ENCODE data around the gene CEBPZ. TPM values are rescaled to one million over a fixed set of nuclear protein-coding genes. Genes with fewer than 3 reads are reported as not detected.

CEBPZ gene
- total and polyA plus RNA-seq, 3 experiments from 2014 or later = 31.1 to 104 (median 100) TPM

- Histone ChIP-seq H3K27ac (ENCODE audit: low read depth, low read length) (no peak overlapping the region), H3K36me3 (ENCODE audit: insufficient read depth, low read length) (no peaks in the 10 kb centered on the region), H3K9me3 (ENCODE audit: low read length) (no peaks in the 10 kb centered on the region), H3K4me1 (ENCODE audit: insufficient read depth, low read length) (no peaks in the 10 kb centered on the region), H3K27me3 (ENCODE audit: insufficient read depth, low read length, poor library complexity, severe bottlenecking) (no peaks in the 10 kb centered on the region), H3K4me3 (ENCODE audit: low read length) (no peak overlapping the region)
- Mint-ChIP-seq H3K4me3 (no peak overlapping the region), H3K27ac (no peak overlapping the region), H3K4me1 (no peaks in the 10 kb centered on the region), H3K27me3 (peaks cover 11 to 16% of the 10 kb centered on the region in 2 donors), H3K36me3 (no peaks in the 10 kb centered on the region), H3K9me3 (no peaks in the 10 kb centered on the region)
- CTCF ChIA-PET = no interaction called here
- POLR2A ChIA-PET = no interaction called here
- DNase-seq = no peak
Observed at GRCh38 chr2:37189452-37190153, 41.8 kb downstream of the CEBPZ start.

- Mint-ChIP-seq H3K9me3 (no peaks in the 10 kb centered on the region), H3K27me3 (peaks cover 12 to 16% of the 10 kb centered on the region in 2 donors), H3K27ac (no peak within 1 kb of the TSS), H3K4me3 (no peak within 1 kb of the TSS), H3K4me1 (no peaks in the 10 kb centered on the region), H3K36me3 (no peaks in the 10 kb centered on the region)
- no peak within 1 kb of the TSS for H3K4me3 ChIP-seq (ENCODE audit: low read length)
- H3K36me3 ChIP-seq (ENCODE audit: insufficient read depth, low read length) = no peaks in the 10 kb centered on the region
- H3K27me3 ChIP-seq (ENCODE audit: insufficient read depth, low read length, poor library complexity, severe bottlenecking) = no peaks in the 10 kb centered on the region
- no peaks in the 10 kb centered on the region for H3K4me1 ChIP-seq (ENCODE audit: insufficient read depth, low read length)
- ChIA-PET CTCF (no interaction called here), POLR2A (no interaction called here)
- H3K9me3 ChIP-seq (ENCODE audit: low read length) = no peaks in the 10 kb centered on the region
- no peak for DNase-seq
- no peak within 1 kb of the TSS for H3K27ac ChIP-seq (ENCODE audit: low read depth, low read length)
Observed at GRCh38 chr2:37188570-37188969, 42.8 kb downstream of the CEBPZ start, which contains the start of gene SULT6B1. SULT6B1 (minus strand) TSS chr2:37188670; CDS start chr2:37188640, 30 bp downstream.

GRCh38 chr2:37181726-37182684 is 49.4 kb downstream of the CEBPZ start:
- DNase-seq = no peak
- POLR2A ChIA-PET = no interaction called here
- H3K27me3 Mint-ChIP-seq = peaks cover 20 to 29% of the 10 kb centered on the region in 2 donors
- H3K9me3 Mint-ChIP-seq = no peaks in the 10 kb centered on the region
- no peak overlapping the region for H3K27ac Mint-ChIP-seq
- Histone ChIP-seq H3K4me1 (ENCODE audit: insufficient read depth, low read length) (no peaks in the 10 kb centered on the region), H3K4me3 (ENCODE audit: low read length) (no peak overlapping the region), H3K36me3 (ENCODE audit: insufficient read depth, low read length) (no peaks in the 10 kb centered on the region), H3K27me3 (ENCODE audit: insufficient read depth, low read length, poor library complexity, severe bottlenecking) (peaks cover 6% of the 10 kb centered on the region), H3K27ac (ENCODE audit: low read depth, low read length) (no peak overlapping the region), H3K9me3 (ENCODE audit: low read length) (no peaks in the 10 kb centered on the region)
- CTCF ChIA-PET = interaction anchor here (1.4 kb wide), 1 partner anchor 9 kb away, joined by 3 read pairs; no protein-coding TSS in a partner anchor
- H3K36me3 Mint-ChIP-seq = no peaks in the 10 kb centered on the region
- H3K4me1 Mint-ChIP-seq = no peaks in the 10 kb centered on the region
- no peak overlapping the region for H3K4me3 Mint-ChIP-seq

GRCh38 chr2:37180640-37181039 is 50.8 kb downstream of the CEBPZ start:
- Mint-ChIP-seq H3K9me3 (no peaks in the 10 kb centered on the region), H3K27ac (no peak overlapping the region), H3K36me3 (no peaks in the 10 kb centered on the region), H3K27me3 (peaks cover 12 to 19% of the 10 kb centered on the region in 2 donors), H3K4me3 (no peak overlapping the region), H3K4me1 (no peaks in the 10 kb centered on the region)
- Histone ChIP-seq H3K27ac (ENCODE audit: low read depth, low read length) (no peak overlapping the region), H3K4me3 (ENCODE audit: low read length) (no peak overlapping the region), H3K9me3 (ENCODE audit: low read length) (no peaks in the 10 kb centered on the region), H3K36me3 (ENCODE audit: insufficient read depth, low read length) (no peaks in the 10 kb centered on the region), H3K4me1 (ENCODE audit: insufficient read depth, low read length) (no peaks in the 10 kb centered on the region), H3K27me3 (ENCODE audit: insufficient read depth, low read length, poor library complexity, severe bottlenecking) (peaks cover 9% of the 10 kb centered on the region)
- ChIA-PET POLR2A (no interaction called here), CTCF (interaction anchor here (1.3 to 1.4 kb wide), 2 partner anchors 10 to 11 kb away, joined by 3 read pairs; no protein-coding TSS in a partner anchor)
- DNase-seq = no peak

DNA sequence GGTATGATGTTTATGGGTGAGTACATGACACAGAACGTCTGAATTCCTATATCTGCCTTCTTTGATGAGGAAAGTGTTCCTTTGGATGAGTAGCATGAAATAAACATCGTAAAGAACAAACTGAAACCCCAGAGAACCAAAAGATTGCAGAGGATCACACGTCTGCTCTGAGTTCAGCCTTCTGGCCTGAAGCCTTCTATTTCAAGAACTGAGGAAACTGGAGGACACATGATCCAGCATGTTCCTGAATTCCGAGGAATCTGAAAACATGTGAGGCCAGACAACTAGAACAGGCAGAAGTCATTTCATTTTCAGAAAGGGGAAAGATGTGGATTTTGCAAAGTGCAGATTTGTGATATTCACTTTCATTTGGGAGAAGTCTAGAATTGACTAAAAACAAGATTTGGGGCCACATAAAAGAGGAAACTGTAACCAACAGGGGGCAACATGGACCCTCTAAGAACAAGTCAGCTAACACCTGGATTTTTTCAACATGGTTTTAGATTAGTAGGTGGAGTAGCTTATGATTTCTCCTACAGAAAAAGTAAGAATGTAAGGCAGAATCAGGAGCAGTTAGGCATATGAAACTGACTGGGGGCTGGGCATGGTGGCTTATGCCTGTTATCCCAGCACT is 51.3 kb downstream of the CEBPZ start:
- H3K27me3 Mint-ChIP-seq = peaks cover 12 to 19% of the 10 kb centered on the region in 2 donors
- no peaks in the 10 kb centered on the region for H3K4me1 ChIP-seq (ENCODE audit: insufficient read depth, low read length)
- POLR2A ChIA-PET = no interaction called here

GRCh38 chr2:37173741-37174140 is 57.7 kb downstream of the CEBPZ start:
- Mint-ChIP-seq H3K27me3 (peaks cover 3 to 8% of the 10 kb centered on the region in 2 donors), H3K4me1 (no peaks in the 10 kb centered on the region), H3K27ac (no peak overlapping the region), H3K36me3 (no peaks in the 10 kb centered on the region), H3K9me3 (no peaks in the 10 kb centered on the region), H3K4me3 (no peak overlapping the region)
- H3K4me3 ChIP-seq (ENCODE audit: low read length) = no peak overlapping the region
- no peak overlapping the region for H3K27ac ChIP-seq (ENCODE audit: low read depth, low read length)
- no peaks in the 10 kb centered on the region for H3K4me1 ChIP-seq (ENCODE audit: insufficient read depth, low read length)
- no peaks in the 10 kb centered on the region for H3K9me3 ChIP-seq (ENCODE audit: low read length)
- CTCF ChIA-PET = no interaction called here
- POLR2A ChIA-PET = no interaction called here
- no peaks in the 10 kb centered on the region for H3K36me3 ChIP-seq (ENCODE audit: insufficient read depth, low read length)
- no peak for DNase-seq
- peaks cover 3% of the 10 kb centered on the region for H3K27me3 ChIP-seq (ENCODE audit: insufficient read depth, low read length, poor library complexity, severe bottlenecking)

More for the DNA sequence above, 51.3 kb downstream of the CEBPZ start:
- Histone ChIP-seq H3K4me3 (ENCODE audit: low read length) (no peak overlapping the region), H3K9me3 (ENCODE audit: low read length) (no peaks in the 10 kb centered on the region), H3K36me3 (ENCODE audit: insufficient read depth, low read length) (no peaks in the 10 kb centered on the region), H3K27me3 (ENCODE audit: insufficient read depth, low read length, poor library complexity, severe bottlenecking) (peaks cover 9% of the 10 kb centered on the region), H3K27ac (ENCODE audit: low read depth, low read length) (no peak overlapping the region)
- Mint-ChIP-seq H3K4me3 (no peak overlapping the region), H3K9me3 (no peaks in the 10 kb centered on the region), H3K27ac (no peak overlapping the region), H3K36me3 (no peaks in the 10 kb centered on the region), H3K4me1 (no peaks in the 10 kb centered on the region)
- CTCF ChIA-PET = interaction anchor here (1.3 kb wide), 1 partner anchor 10 kb away, joined by 3 read pairs; no protein-coding TSS in a partner anchor
- DNase-seq = no peak

DNA sequence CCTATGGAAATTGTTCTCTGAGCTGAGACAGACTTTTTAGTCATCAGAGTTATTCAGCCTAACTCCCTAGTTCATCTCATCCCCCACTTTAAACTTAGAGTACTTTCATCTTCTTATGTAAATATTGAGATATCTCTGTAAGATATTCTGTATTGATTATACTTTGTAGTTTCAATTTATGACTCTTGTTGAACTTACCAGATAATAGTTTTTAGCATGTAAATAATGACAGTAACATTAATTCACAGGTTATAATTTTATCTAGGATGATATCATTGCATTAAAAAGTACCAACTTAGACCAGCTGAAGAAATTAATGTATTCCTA is 59.8 kb downstream of the CEBPZ start:
- no peak overlapping the region for H3K27ac ChIP-seq (ENCODE audit: low read depth, low read length)
- H3K27me3 ChIP-seq (ENCODE audit: insufficient read depth, low read length, poor library complexity, severe bottlenecking) = peaks cover under 1% of the 10 kb centered on the region
- POLR2A ChIA-PET = interaction anchor here (0.5 kb wide), 1 partner anchor 11 kb away, joined by 8 read pairs; no protein-coding TSS in a partner anchor
- DNase-seq = no peak
- Mint-ChIP-seq H3K27me3 (peaks cover 3% of the 10 kb centered on the region in 2 donors), H3K27ac (no peak overlapping the region), H3K36me3 (no peaks in the 10 kb centered on the region), H3K4me3 (no peak overlapping the region), H3K9me3 (no peaks in the 10 kb centered on the region), H3K4me1 (peaks cover 0 to 3% (median 0%) of the 10 kb centered on the region in 3 donors)
- H3K36me3 ChIP-seq (ENCODE audit: insufficient read depth, low read length) = no peaks in the 10 kb centered on the region
- CTCF ChIA-PET = no interaction called here
- no peak overlapping the region for H3K4me3 ChIP-seq (ENCODE audit: low read length)
- no peaks in the 10 kb centered on the region for H3K4me1 ChIP-seq (ENCODE audit: insufficient read depth, low read length)
- no peaks in the 10 kb centered on the region for H3K9me3 ChIP-seq (ENCODE audit: low read length)

Measured in CD8-positive, alpha-beta memory T cell (primary cell).